Measurements from ENCODE around the gene CPA5.
"Not testable (repeated sequence)": the region's sequence is repeated elsewhere in the genome, so short reads cannot be mapped to it uniquely, and the experiment has no call there.

Gene CPA5, protein sequence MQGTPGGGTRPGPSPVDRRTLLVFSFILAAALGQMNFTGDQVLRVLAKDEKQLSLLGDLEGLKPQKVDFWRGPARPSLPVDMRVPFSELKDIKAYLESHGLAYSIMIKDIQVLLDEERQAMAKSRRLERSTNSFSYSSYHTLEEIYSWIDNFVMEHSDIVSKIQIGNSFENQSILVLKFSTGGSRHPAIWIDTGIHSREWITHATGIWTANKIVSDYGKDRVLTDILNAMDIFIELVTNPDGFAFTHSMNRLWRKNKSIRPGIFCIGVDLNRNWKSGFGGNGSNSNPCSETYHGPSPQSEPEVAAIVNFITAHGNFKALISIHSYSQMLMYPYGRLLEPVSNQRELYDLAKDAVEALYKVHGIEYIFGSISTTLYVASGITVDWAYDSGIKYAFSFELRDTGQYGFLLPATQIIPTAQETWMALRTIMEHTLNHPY

GRCh38 chr7:130344271-130344866 is at the start of gene CPA5:
TSS of gene CPA5 (plus strand) at chr7:130344816. CDS start at chr7:130346486, 1,670 bp downstream.
- no peak for DNase-seq (ENCODE audit: low spot score)

DNA sequence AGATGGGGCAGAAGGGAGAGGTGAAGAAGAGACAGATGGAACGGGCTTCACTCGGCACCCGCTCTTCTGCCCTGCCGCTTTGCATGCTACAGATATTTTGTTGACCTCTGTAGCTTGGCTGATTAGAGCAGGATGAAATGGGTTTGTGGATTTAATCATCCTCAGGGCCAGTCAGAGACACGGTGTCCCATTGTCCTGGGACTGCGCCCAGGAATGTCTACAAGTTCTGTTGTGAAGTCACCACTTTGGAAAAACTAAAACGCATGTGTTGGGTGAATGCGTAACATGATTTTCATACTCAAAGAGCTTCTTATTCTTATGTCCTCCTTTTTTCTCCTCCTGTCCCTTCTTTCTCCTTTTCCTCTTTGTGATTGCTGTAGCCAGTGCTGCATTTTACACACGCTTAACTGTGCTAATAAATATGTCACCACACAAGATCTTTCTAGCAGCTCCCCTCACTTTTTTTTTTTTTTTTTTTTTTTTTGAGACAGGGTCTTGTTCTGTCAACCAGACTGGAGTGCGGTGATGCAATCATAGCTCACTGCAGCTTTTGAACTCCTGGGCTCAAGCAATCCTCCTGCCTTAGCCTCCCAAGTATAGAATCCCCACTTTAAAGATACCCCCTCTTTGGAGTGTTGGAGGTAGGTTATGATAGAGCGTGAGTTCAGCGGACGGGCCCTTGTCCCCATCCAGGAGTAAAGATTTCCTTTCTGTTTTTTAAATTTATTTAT is 48.2 kb upstream of the CPA5 start:
- DNase-seq (ENCODE audit: low spot score): peak; percentile 39

DNA sequence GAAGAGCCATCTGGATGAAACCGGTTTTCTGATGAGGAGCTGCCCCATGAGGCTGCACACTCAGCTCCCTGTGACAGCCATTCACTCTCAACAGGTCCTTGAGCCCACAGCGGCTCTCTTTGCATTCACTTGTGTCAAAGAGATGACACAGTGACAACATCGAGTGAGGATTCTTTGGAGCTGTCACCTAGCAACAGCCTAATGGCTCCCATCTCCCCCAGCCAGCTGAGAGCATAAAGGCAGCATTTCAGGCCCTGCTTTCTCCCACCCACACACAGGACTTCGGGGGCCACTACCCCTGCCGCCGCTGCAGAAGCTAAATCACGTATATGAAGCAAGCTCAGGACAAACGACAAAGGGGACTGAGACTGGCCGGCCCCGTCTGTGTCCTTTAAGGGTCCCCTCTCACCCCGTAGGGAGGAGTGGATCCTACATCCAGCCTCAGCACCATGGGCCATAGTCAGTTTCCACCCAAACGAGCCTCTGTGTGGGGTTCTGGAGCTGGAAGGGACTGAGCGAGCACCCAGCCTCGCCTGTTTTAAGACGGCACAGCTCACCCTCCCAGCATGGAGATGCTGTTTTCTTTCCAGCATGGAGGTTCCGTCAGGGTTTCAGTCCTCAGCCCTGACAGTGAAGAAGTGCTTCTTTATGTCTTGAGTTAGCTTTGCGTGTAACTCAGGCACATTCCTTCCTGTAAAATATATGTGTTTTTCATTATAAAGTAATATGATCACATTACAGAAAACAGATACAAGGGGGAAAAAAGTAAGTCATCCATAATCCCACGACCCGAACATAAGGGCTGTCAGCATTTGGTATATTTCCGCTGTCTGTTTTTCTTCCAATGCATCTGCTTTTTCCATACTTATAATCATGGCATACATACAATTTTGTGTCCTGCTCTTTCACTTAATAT is 46.7 kb upstream of the CPA5 start:
- no peak for DNase-seq (ENCODE audit: low spot score)

- no peak for DNase-seq (ENCODE audit: low spot score)
Measured at GRCh38 chr7:130298544-130299326, 45.9 kb upstream of the CPA5 start.

DNA sequence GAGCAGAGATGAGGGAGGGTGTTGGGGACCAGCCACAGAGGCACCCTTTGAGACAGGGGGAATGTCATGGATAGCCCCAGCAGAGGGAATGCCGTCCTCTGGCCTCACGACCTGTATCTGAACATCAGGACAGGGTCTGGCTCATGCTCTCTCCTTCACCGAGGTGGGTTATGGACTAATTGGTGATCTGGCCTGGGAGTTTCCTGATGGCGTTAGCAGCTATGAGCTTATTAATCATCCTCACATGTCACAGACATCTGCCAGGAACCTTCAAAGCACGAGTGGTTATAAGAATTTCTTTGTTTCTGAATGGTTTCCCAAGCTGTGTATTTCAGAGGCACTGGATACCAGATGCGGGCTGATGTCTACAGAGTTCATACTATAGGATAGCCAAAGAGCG is 44.8 kb upstream of the CPA5 start:
- DNase-seq (ENCODE audit: low spot score): no peak

DNA sequence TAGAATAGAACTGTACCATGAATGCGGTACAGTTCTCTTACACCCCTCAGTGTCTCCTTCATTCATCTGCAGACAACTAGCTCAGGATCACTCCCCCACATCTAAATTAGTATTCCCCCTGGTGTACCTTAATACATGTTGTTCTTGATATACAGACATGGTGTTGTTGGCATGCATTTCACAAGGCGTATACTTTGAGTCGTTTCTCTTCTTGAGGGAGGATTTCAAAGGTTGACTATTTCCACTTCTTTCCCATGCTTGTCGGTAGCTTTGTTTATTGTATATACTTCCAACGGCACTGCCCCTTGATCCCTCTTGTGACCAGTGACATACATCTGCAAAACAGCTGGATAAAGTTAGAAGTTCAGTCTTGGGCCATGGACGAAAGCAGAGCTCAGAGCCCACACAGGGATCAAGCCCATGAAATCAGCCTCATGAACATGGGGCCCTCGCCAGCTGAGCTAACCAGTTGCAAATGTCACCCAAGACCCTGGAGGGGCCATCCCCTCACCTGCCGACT is 43.1 kb upstream of the CPA5 start:
- DNase-seq (ENCODE audit: low spot score): no peak

GRCh38 chr7:130302649-130303048 is 42.0 kb upstream of the CPA5 start:
- DNase-seq (ENCODE audit: low spot score): no peak

DNA sequence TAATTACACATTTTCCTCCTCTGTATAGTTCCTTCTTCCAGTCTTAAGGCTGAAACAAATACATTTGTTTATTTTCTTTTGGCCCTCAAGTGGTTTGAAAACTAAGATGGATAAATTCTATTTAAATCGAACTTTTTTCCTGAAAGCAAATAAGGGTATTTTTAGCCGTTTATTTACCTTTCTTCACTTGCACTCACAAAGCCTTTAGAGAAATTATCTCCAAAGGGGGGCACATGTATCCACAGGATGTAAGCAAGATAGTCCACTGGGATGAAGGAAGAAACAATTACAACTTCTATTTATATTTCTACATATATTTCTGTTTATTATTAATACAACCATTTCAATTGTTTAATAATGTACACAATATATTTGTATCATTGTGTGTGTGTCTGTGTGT is 41.5 kb upstream of the CPA5 start:
- DNase-seq (ENCODE audit: low spot score): no peak

- no peak for DNase-seq (ENCODE audit: low spot score)
Measured at GRCh38 chr7:130303551-130303950, 41.1 kb upstream of the CPA5 start.

GRCh38 chr7:130303982-130304381 is 40.6 kb upstream of the CPA5 start:
- no peak for DNase-seq (ENCODE audit: low spot score)

DNA sequence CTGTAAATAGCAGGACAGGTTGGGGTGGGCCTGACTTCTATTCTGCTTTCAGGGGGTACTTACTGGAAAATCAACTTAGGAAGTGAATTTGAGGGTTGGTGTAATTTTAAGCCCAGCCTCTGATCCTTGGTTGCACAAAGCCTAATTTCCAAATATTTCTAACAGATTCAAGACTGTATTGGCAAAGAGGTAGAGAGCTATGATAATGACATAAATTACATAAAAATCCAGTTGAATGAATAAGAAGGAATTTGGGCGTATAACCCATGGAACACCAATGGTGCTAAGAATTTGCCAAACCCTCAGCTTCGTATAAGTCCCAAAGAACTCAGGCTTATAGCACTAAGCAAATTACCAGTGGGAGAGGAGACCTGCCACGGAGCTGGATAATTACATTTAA is 39.7 kb upstream of the CPA5 start:
- DNase-seq (ENCODE audit: low spot score): peak; percentile 20

DNA sequence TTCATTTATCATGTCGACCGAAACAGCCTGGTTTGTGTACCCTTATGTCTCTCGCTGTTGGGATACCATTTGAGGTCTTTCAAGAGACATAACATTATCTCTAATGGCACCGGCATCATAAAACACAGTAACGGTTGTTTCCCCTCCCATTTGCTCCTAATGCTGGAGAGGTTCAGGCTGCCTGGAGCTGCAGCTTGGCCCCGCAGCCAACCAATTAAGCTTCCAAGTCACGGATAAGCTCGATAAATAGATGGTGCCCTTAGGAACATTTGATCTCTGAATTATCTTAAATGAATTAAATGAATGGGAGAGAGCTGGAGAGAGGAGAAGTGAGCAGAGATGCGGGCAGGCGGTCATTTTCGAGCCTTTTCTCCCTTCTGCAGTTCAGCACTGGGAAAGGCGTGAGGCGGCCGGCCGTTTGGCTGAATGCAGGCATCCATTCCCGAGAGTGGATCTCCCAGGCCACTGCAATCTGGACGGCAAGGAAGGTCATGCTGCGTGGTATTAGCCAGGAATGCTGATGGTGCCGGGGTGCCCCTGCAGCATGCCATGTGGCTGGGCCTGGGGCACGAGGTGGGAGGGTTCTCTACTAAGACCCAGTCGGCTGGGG is 39.1 kb upstream of the CPA5 start:
- DNase-seq (ENCODE audit: low spot score): no peak

DNA sequence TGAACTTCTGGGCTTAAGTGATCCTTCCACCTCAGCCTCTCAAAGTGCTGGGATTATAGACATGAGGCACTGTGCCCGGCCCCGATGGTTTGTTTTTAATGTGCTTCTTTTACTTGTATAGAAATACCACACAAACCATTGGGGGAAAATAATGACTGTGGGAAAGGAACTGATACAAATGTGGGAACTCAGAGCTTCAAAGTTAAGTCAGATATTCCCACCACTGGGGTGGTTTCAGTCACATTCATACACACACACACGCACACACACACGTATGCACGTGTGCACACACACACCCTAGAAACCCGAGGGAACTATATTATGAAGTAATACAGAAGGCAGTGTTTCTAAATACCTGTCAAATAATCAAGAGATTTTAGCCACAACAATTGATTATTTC is 34.6 kb upstream of the CPA5 start:
- DNase-seq (ENCODE audit: low spot score): no peak

GRCh38 chr7:130314305-130314704 is 30.3 kb upstream of the CPA5 start:
- no peak for DNase-seq (ENCODE audit: low spot score)

- no peak for DNase-seq (ENCODE audit: low spot score)
Measured at GRCh38 chr7:130319541-130319940, 25.1 kb upstream of the CPA5 start.

DNA sequence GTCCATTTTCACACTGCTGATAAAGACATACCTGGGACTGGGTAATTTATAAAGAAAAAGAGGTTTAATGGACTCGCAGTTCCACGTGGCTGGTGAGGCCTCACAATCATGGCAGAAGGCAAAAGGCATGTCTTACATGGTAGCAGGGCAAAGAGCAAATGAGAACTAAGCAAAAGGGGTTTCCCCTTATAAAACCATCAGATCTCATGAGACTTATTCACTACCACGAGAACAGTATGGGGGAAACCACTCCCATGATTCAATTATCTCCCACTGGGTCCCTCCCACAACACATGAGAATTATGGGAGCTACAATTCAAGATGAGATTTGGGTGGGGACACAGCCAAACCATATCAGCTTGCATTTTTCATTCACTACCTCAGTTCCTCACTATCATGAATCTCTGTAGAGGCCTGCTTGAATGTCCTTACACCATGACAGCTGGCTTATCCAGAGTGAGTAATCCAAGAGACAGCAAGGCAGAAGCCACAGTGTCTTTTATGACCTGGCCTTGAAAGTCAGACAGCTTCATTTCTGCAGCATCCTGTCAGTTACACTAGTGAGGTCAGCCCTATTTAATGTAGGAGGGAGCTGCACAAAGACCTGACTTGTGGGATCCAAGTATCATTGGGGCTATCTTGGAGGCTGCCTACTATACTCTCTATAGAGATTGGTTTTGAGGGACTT is 22.9 kb upstream of the CPA5 start:
- DNase-seq (ENCODE audit: low spot score): not testable (repeated sequence)

DNA sequence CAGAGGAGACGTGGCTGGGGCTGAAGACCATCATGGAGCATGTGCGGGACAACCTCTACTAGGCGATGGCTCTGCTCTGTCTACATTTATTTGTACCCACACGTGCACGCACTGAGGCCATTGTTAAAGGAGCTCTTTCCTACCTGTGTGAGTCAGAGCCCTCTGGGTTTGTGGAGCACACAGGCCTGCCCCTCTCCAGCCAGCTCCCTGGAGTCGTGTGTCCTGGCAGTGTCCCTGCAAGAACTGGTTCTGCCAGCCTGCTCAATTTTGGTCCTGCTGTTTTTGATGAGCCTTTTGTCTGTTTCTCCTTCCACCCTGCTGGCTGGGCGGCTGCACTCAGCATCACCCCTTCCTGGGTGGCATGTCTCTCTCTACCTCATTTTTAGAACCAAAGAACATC is 22.0 kb upstream of the CPA5 start:
- DNase-seq (ENCODE audit: low spot score): no peak

DNA sequence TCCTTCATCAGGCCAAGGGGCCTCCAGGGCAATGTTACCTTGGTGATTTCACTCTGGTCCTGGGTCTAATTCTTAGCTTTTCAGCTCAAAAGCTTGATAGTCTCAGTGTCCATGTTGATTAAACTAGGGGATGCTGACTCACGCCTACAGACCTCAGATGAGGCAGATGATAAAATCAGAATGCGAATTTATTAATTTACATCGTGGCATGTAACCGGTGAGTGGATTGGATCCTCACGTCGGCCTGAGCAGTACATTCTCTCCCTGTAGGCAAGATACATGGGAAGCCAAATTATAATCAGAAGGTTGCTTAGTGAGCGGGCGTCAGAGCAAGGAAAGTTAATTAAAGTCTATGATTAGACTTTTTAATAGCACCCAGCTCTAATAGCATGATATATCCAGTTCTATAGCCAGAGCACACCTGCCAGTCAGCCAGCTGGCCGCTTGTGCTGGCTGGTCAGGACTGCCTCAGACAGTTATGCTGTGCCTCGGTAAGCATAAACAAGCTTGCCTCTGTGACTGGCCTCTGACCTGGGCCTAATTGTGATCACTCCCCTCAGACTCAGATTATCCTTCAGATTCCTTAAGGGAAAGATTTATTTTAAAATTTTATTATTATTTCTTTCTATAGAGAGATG is 20.2 kb upstream of the CPA5 start:
- no peak for DNase-seq (ENCODE audit: low spot score)

DNA sequence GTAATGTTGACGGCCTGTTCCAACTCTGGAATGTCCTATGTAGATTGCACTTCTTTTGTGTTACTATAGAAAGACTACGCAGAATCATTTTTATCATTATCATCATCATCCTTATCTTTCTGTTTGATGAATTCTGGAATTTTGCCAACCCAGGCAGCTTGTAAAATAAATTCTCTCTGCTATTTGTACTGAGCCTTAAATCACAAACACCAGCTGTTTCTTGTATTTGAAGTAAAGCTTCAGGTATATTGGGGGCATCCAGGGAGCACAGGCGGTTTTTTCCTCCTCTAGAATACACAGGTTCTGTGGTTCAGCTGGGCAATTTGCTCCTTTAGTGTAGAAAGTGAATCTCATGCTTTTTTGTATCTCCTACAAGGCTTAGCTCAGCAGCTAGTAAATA is 14.9 kb upstream of the CPA5 start:
- no peak for DNase-seq (ENCODE audit: low spot score)
